Spleen (tissue), 7 donors: Measurements from ENCODE around the gene PDCD11.

Experiments
- POLR2AphosphoS5 ChIP-seq, 3 donors: sonication (generic); formaldehyde crosslinking; IDR thresholded peaks; one replicate each; pipeline ENCODE4 v1.5.1; 2017; ENCODE audit warnings: antibody characterized with exemption in 3 of 3
- TF ChIP-seq, protein P1 (sequence below), 11 experiments: fragments of 200-600 bp in 7 of 11; fragments of 450-650 bp in 4 of 11; sonication (generic) in 4 of 11; IDR thresholded peaks in 8 of 11; conservative IDR thresholded peaks in 3 of 11; 1 replicate in 7 of 11; 2 replicates in 4 of 11; pipeline versions ENCODE4 v1.4.0 to v1.8.0; 2016 to 2021; ENCODE audit warnings: antibody characterized with exemption in 11 of 11, inconsistent platforms in 4 of 11, mild to moderate bottlenecking in 1 of 11
- donor health status: DM: no; HTN: no; CAD: no; lungs with moderate emphysema.
- donor health status: DM: no; HTN: no; CAD: no.
- donor health status: DM: no; HTN: no; CAD: no.

DNA sequence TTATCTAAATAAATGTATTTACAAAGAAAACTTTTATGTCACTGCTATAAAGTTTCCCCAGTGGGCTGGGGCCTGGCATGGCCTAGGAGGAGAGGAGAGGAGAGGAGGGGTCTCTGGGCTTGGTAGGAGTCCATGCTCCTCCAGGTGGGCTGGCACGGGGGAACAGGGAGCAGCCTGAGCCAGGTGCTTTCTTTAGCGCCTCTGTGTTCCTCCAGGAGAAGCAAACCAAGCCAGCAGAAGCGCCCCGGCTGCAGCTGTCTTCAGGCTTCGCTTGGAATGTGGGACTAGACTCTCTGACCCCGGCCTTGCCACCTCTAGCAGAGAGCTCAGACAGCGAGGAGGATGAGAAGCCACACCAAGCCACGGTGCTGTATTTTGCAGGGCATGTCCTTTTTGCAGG is 45.2 kb downstream of the PDCD11 start:
- TF ChIP-seq, protein P1, sequence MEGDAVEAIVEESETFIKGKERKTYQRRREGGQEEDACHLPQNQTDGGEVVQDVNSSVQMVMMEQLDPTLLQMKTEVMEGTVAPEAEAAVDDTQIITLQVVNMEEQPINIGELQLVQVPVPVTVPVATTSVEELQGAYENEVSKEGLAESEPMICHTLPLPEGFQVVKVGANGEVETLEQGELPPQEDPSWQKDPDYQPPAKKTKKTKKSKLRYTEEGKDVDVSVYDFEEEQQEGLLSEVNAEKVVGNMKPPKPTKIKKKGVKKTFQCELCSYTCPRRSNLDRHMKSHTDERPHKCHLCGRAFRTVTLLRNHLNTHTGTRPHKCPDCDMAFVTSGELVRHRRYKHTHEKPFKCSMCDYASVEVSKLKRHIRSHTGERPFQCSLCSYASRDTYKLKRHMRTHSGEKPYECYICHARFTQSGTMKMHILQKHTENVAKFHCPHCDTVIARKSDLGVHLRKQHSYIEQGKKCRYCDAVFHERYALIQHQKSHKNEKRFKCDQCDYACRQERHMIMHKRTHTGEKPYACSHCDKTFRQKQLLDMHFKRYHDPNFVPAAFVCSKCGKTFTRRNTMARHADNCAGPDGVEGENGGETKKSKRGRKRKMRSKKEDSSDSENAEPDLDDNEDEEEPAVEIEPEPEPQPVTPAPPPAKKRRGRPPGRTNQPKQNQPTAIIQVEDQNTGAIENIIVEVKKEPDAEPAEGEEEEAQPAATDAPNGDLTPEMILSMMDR (IDR thresholded peaks at IDR 0.05 in 8 of 11, conservative IDR thresholded peaks at IDR 0.05 in 3 of 11), result no peak
- TF ChIP-seq POLR2AphosphoS5 (IDR thresholded peaks at IDR 0.05), result no peak
